ENCODE data around the gene DHRS4L2. TPM values are rescaled to one million over a fixed set of nuclear protein-coding genes. Genes with fewer than 3 reads are reported as not detected.
"Not testable (repeated sequence)": the region's sequence is repeated elsewhere in the genome, so short reads cannot be mapped to it uniquely, and the experiment has no call there.

The DHRS4L2 gene
- total RNA-seq, 1 donor from 2014 or later = 13.4 TPM

GRCh38 chr14:24042746-24043145, 54.0 kb downstream of the DHRS4L2 start:
- no peaks in the 10 kb centered on the region for H3K4me1 Mint-ChIP-seq (ENCODE audit: low read depth, unreplicated experiment)
- no peak overlapping the region for H3K27ac Mint-ChIP-seq (ENCODE audit: unreplicated experiment)
- H3K9ac ChIP-seq (ENCODE audit: low read length) = no peak overlapping the region
- H3K4me3 ChIP-seq (ENCODE audit: insufficient read depth, low read depth, low read length) = no peak overlapping the region
- DNase-seq (ENCODE audit: low read depth) (no peak), FAIRE-seq (no peak)
- no peaks in the 10 kb centered on the region for H3K9me3 ChIP-seq (ENCODE audit: insufficient read depth, low read depth, low read length)
- H3K27me3 Mint-ChIP-seq (ENCODE audit: low read depth, unreplicated experiment) = peaks cover 25% of the 10 kb centered on the region
- no peaks in the 10 kb centered on the region for H3K79me2 ChIP-seq (ENCODE audit: insufficient read depth, low read length)
- no peaks in the 10 kb centered on the region for H4K20me1 ChIP-seq (ENCODE audit: insufficient read depth, low read length)
- no peaks in the 10 kb centered on the region for H3K9me3 Mint-ChIP-seq (ENCODE audit: unreplicated experiment)
- no peak overlapping the region for H3K4me3 Mint-ChIP-seq (ENCODE audit: unreplicated experiment)
- H3K4me1 ChIP-seq (ENCODE audit: insufficient read depth, low read length) = no peaks in the 10 kb centered on the region
- no peaks in the 10 kb centered on the region for H3K36me3 ChIP-seq (ENCODE audit: insufficient read depth, low read length)
- no peaks in the 10 kb centered on the region for H3K36me3 Mint-ChIP-seq (ENCODE audit: low read depth, unreplicated experiment)
- no peak overlapping the region for H2AFZ ChIP-seq (ENCODE audit: low read depth, low read length)
- no peak for TF ChIP-seq EZH2 (IDR thresholded peaks at IDR 0.05; ENCODE audit: insufficient read depth, low read length)
- no peak for TF ChIP-seq CTCF (IDR thresholded peaks at IDR 0.05; ENCODE audit: insufficient read depth, low read depth, low read length)
- H3K27ac ChIP-seq (ENCODE audit: low read depth, low read length) = no peak overlapping the region
- H3K27me3 ChIP-seq (ENCODE audit: insufficient read depth, low read length) = peaks cover 2% of the 10 kb centered on the region
- no peak overlapping the region for H3K4me2 ChIP-seq (ENCODE audit: low read length)

- not testable (repeated sequence) for H3K4me3 Mint-ChIP-seq (ENCODE audit: unreplicated experiment); H3K27ac ChIP-seq (ENCODE audit: low read depth, low read length); H3K4me1 Mint-ChIP-seq (ENCODE audit: low read depth, unreplicated experiment); H3K27ac Mint-ChIP-seq (ENCODE audit: unreplicated experiment); H2AFZ ChIP-seq (ENCODE audit: low read depth, low read length); FAIRE-seq; H4K20me1 ChIP-seq (ENCODE audit: insufficient read depth, low read length); H3K36me3 ChIP-seq (ENCODE audit: insufficient read depth, low read length); H3K9me3 ChIP-seq (ENCODE audit: insufficient read depth, low read depth, low read length); H3K79me2 ChIP-seq (ENCODE audit: insufficient read depth, low read length); H3K9ac ChIP-seq (ENCODE audit: low read length); DNase-seq (ENCODE audit: low read depth); H3K4me3 ChIP-seq (ENCODE audit: insufficient read depth, low read depth, low read length); H3K9me3 Mint-ChIP-seq (ENCODE audit: unreplicated experiment); H3K4me1 ChIP-seq (ENCODE audit: insufficient read depth, low read length); H3K36me3 Mint-ChIP-seq (ENCODE audit: low read depth, unreplicated experiment); H3K4me2 ChIP-seq (ENCODE audit: low read length)
- H3K27me3 ChIP-seq (ENCODE audit: insufficient read depth, low read length) = peaks cover 19% of the 10 kb centered on the region
- H3K27me3 Mint-ChIP-seq (ENCODE audit: low read depth, unreplicated experiment) = peaks cover 60% of the 10 kb centered on the region
Measured at GRCh38 chr14:24049002-24049401, 60.3 kb downstream of the DHRS4L2 start.

- not testable (repeated sequence) for H4K20me1 ChIP-seq (ENCODE audit: insufficient read depth, low read length); H3K4me1 ChIP-seq (ENCODE audit: insufficient read depth, low read length); H3K27ac ChIP-seq (ENCODE audit: low read depth, low read length); H3K9ac ChIP-seq (ENCODE audit: low read length); H3K36me3 Mint-ChIP-seq (ENCODE audit: low read depth, unreplicated experiment); H3K9me3 ChIP-seq (ENCODE audit: insufficient read depth, low read depth, low read length); H3K4me3 ChIP-seq (ENCODE audit: insufficient read depth, low read depth, low read length); FAIRE-seq; DNase-seq (ENCODE audit: low read depth); H3K4me2 ChIP-seq (ENCODE audit: low read length); H3K79me2 ChIP-seq (ENCODE audit: insufficient read depth, low read length); H3K27ac Mint-ChIP-seq (ENCODE audit: unreplicated experiment); H2AFZ ChIP-seq (ENCODE audit: low read depth, low read length); H3K4me1 Mint-ChIP-seq (ENCODE audit: low read depth, unreplicated experiment); H3K9me3 Mint-ChIP-seq (ENCODE audit: unreplicated experiment); H3K36me3 ChIP-seq (ENCODE audit: insufficient read depth, low read length)
- Mint-ChIP-seq H3K27me3 (ENCODE audit: low read depth, unreplicated experiment) (peaks cover 61% of the 10 kb centered on the region), H3K4me3 (ENCODE audit: unreplicated experiment) (peak overlapping the region; percentile 75)
- H3K27me3 ChIP-seq (ENCODE audit: insufficient read depth, low read length) = peaks cover 20% of the 10 kb centered on the region
Measured at GRCh38 chr14:24050753-24051152, 62.0 kb downstream of the DHRS4L2 start.
